Measurements from ENCODE around the gene U2SURP. TPM values are rescaled to one million over a fixed set of nuclear protein-coding genes. Genes with fewer than 3 reads are reported as not detected.
"Not testable (repeated sequence)": the region's sequence is repeated elsewhere in the genome, so short reads cannot be mapped to it uniquely, and the experiment has no call there.

Gene U2SURP
- total RNA-seq, 6 donors from 2014 or later = 47.4 to 126 (median 58.6) TPM

DNA sequence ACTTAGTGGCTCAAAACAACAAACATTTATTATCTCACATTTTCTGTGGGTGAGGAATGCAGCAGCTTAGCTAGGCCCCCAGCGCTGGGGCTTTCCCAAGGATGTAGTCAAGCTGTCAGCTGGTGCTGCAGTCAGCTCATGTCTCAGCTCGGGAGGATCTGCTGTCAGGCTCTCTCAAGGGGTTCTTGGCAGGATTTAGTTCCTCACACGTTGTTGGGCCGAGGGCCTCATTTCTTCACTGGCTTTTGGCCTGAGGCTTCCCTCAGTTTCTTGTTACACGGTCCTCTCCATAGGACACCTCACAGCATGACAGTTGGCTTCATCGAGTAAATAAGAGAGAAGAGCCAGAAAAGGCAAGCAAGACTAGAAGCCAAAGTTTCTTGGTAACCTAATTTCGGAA is 13.7 kb upstream of the U2SURP start:
- no peak overlapping the region for H3K4me3 ChIP-seq
- no peaks in the 10 kb centered on the region for H3K36me3 ChIP-seq
- H3K9me3 ChIP-seq = no peaks in the 10 kb centered on the region
- ATAC-seq (ENCODE audit: low FRiP score in 2 of 2) = peak in 1 of 2 donors; percentile 59
- H3K27me3 ChIP-seq = no peaks in the 10 kb centered on the region
- H3K27ac ChIP-seq = no peak overlapping the region
- DNase-seq = no peak
- H3K4me1 ChIP-seq = no peaks in the 10 kb centered on the region
- WGBS, 2 donors = 21 to 24% methylated on average over 6 to 7 of the region's 7 CpGs
- TF ChIP-seq, protein P1, sequence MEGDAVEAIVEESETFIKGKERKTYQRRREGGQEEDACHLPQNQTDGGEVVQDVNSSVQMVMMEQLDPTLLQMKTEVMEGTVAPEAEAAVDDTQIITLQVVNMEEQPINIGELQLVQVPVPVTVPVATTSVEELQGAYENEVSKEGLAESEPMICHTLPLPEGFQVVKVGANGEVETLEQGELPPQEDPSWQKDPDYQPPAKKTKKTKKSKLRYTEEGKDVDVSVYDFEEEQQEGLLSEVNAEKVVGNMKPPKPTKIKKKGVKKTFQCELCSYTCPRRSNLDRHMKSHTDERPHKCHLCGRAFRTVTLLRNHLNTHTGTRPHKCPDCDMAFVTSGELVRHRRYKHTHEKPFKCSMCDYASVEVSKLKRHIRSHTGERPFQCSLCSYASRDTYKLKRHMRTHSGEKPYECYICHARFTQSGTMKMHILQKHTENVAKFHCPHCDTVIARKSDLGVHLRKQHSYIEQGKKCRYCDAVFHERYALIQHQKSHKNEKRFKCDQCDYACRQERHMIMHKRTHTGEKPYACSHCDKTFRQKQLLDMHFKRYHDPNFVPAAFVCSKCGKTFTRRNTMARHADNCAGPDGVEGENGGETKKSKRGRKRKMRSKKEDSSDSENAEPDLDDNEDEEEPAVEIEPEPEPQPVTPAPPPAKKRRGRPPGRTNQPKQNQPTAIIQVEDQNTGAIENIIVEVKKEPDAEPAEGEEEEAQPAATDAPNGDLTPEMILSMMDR (IDR thresholded peaks at IDR 0.05) = no peak
- TF ChIP-seq POLR2AphosphoS5 (IDR thresholded peaks at IDR 0.05) = no peak
- TF ChIP-seq EP300 (IDR thresholded peaks at IDR 0.05) = no peak
- no peak for TF ChIP-seq POLR2A (IDR thresholded peaks at IDR 0.05)

DNA sequence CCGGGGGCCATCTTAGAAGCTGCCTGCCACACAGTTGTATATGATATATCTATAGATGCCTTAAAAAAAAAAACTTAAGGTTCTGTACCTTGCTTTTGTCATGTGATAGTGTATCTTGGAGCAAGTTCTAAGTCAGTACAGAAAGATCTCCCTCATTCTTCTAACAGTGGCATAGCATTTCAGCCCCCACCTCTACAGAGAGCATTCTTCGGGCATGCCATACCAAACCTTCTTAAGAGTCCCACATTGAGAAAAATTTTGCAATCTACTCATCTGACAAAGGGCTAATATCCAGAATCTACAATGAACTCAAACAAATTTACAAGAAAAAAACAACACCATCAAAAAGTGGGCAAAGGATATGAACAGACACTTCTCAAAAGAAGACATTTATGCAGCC is 13.1 kb upstream of the U2SURP start:
- 72 to 89% methylated on average over 2 of the region's 2 CpGs for WGBS, 2 donors

DNA sequence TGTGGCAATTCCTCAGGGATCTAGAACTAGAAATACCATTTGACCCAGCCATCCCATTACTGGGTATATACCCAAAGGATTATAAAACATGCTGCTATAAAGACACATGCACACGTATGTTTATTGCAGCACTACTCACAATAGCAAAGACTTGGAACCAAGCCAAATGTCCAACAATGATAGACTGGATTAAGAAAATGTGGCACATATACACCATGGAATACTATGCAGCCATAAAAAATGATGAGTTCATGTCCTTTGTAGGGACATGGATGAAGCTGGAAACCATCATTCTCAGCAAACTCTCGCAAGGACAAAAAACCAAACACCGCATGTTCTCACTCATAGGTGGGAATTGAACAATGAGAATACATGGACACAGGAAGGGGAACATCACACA is 12.5 kb upstream of the U2SURP start:
- H3K4me3 ChIP-seq; H3K27ac ChIP-seq; H3K9me3 ChIP-seq; DNase-seq; ATAC-seq (ENCODE audit: low FRiP score in 2 of 2); H3K27me3 ChIP-seq; H3K4me1 ChIP-seq; H3K36me3 ChIP-seq: not testable (repeated sequence)
- 83% methylated on average over 1 of the region's 3 CpGs; no CpG with 5 or more reads in 1 of the 2 donors for WGBS, 2 donors

More for the DNA sequence above, 13.1 kb upstream of the U2SURP start:
- H3K27ac ChIP-seq; DNase-seq; H3K36me3 ChIP-seq; H3K27me3 ChIP-seq; H3K4me3 ChIP-seq; H3K4me1 ChIP-seq; H3K9me3 ChIP-seq; ATAC-seq (ENCODE audit: low FRiP score in 2 of 2): not testable (repeated sequence)

DNA sequence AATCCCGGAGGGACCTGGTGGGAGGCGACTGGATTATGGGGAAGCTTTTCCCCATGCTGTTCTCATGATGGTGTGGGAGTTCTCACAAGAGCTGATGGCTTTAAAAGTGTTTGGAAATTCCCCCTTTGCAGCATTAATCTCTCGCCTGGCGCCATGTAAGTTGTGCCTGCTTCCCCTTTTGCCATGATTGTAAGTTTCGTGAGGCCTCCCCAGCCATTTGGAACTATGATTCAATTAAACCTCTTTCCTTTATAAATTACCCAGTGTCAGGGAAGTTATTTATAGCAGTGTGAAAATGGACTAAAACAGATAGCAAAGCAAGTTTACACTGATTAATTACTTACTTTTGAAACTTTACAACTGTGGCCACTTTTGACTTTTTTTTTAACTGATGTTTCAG is 10.6 kb upstream of the U2SURP start:
- Histone ChIP-seq H3K4me3 (no peak overlapping the region), H3K27ac (no peak overlapping the region), H3K9me3 (no peaks in the 10 kb centered on the region), H3K4me1 (peaks cover 0 to 7% (median 3%) of the 10 kb centered on the region in 4 donors), H3K27me3 (no peaks in the 10 kb centered on the region), H3K36me3 (no peaks in the 10 kb centered on the region)
- ATAC-seq (ENCODE audit: low FRiP score in 2 of 2) (no peak), DNase-seq (no peak)
- TF ChIP-seq, protein P1 (IDR thresholded peaks at IDR 0.05) = no peak
- TF ChIP-seq POLR2A (IDR thresholded peaks at IDR 0.05) (no peak), EP300 (IDR thresholded peaks at IDR 0.05) (no peak), POLR2AphosphoS5 (IDR thresholded peaks at IDR 0.05) (no peak)
- WGBS, 2 donors = 78% methylated on average over 5 of the region's 5 CpGs

DNA sequence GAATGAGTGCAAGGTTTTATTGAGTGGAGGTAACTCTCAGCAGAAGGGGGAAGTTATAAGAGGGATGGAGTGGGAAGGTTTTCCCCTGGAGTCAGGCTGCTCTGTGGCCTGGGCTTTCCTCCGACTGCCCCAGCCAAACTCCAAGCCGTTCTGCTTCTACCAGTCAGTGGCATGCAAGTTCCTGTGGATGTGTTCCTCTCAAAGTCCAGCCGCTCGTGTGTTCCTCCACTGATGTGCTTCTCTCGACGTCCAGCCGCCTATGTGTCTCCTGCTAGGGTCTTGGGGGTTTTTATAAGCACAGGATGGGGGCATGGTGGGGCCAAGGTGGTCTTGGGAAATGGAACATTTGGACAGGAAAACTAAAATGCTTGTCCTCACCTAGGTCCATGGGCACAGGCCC is 9.0 kb upstream of the U2SURP start:
- Histone ChIP-seq H3K27me3 (no peaks in the 10 kb centered on the region), H3K4me3 (no peak overlapping the region), H3K27ac (no peak overlapping the region), H3K9me3 (no peaks in the 10 kb centered on the region), H3K36me3 (no peaks in the 10 kb centered on the region), H3K4me1 (peaks cover 0 to 7% (median 3%) of the 10 kb centered on the region in 4 donors)
- no peak for ATAC-seq (ENCODE audit: low FRiP score in 2 of 2)
- no peak for TF ChIP-seq POLR2A (IDR thresholded peaks at IDR 0.05)
- TF ChIP-seq, protein P1 (IDR thresholded peaks at IDR 0.05) = no peak
- no peak for DNase-seq
- WGBS, 2 donors = 81 to 89% methylated on average over 7 of the region's 7 CpGs

DNA sequence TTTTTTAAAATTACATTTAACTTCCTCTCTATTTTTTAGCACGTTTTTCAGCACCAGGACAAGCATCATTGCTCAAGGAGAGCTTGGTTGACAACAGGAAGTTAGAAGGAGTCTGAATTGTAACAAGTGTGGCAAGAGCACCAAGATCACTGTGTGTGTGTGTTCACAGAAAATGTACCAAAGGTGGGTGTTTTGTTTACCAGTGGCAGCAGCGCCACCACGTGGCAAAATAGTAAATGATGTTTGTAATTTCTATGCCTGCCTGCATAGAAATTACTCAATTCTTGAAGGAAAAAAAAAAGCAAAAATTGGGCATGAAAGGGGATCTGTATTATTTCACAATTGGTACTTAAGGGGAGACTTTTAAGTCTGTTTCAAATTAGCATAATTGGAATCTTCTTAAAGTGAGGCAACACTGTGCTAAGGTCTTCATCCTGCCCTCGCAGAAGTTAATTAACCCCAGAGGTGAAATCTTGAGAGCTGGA is 7.4 kb upstream of the U2SURP start:
- peak in 1 of 2 donors; percentile 65 for DNase-seq
- H3K27ac ChIP-seq = no peak overlapping the region
- 8 to 9% methylated on average over 4 of the region's 4 CpGs for WGBS, 2 donors
- H3K9me3 ChIP-seq = no peaks in the 10 kb centered on the region
- H3K36me3 ChIP-seq = no peaks in the 10 kb centered on the region
- TF ChIP-seq POLR2A (IDR thresholded peaks at IDR 0.05) = no peak
- TF ChIP-seq, protein P1 (IDR thresholded peaks at IDR 0.05) = peak; percentile 33 to 59 (median 48)
- no peaks in the 10 kb centered on the region for H3K27me3 ChIP-seq
- peaks cover 0 to 7% (median 3%) of the 10 kb centered on the region in 4 donors for H3K4me1 ChIP-seq
- ATAC-seq (ENCODE audit: low FRiP score in 2 of 2) = peak in 1 of 2 donors; percentile 82
- H3K4me3 ChIP-seq = no peak overlapping the region

Measured in upper lobe of left lung (tissue), 6 donors.